Activated CD4-positive, CD25-positive, alpha-beta regulatory T cell treated with anti-CD3 and anti-CD28 coated beads, Interleukin-2, amount 50 U/mL, for 24 hours (primary cell): ENCODE results near the gene PKP4.
"Not testable (repeated sequence)": the region's sequence is repeated elsewhere in the genome, so short reads cannot be mapped to it uniquely, and the experiment has no call there.

Experiments used
- ATAC-seq, 2 donors: fragments of 150-1000 bp; cut with Tn5 transposase; one replicate each; pipeline ENCODE4 v1.10.0; 2021; ENCODE audit warnings: mild to moderate bottlenecking in 1 of 2, moderate library complexity in 1 of 2

The PKP4 gene

DNA sequence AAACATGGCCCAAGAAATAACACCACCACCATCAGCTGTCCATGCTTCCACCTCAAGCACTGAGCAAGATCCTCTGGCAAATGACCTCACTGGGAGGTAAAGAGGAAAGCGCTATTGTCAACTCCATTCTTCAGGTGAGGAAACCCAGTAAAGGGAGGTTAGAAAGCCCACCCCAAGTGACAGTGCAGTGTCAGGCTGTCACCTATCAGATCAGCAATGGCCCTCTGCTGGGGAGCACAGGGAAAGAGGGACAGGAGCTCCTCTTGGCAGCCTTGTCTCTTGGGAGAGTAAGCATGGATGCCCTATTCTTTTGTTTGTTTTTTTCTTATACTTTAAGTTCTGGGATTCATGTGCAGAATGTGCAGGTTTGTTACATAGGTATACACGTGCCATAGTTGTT is 234.1 kb downstream of the PKP4 start:
- no peak for ATAC-seq

DNA sequence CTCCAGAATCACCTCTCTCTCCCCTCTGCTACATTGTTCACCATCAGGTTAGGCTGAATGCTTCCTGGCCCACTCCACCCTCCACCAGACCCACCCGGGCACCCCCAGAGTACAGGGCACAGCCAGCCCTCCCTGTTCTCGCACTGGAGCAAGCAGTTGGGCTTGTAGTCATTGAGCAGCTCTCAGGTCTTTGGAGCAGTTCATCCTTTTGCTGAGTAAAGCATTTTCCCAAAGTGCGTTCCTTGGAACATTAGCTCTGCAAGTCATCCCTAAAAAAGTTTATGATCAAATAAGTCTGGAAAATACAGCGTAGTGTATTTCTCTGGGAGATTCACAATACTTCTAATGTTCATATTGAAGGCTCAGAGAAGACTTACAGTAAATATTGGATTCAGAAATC is 234.9 kb downstream of the PKP4 start:
- ATAC-seq: no peak

DNA sequence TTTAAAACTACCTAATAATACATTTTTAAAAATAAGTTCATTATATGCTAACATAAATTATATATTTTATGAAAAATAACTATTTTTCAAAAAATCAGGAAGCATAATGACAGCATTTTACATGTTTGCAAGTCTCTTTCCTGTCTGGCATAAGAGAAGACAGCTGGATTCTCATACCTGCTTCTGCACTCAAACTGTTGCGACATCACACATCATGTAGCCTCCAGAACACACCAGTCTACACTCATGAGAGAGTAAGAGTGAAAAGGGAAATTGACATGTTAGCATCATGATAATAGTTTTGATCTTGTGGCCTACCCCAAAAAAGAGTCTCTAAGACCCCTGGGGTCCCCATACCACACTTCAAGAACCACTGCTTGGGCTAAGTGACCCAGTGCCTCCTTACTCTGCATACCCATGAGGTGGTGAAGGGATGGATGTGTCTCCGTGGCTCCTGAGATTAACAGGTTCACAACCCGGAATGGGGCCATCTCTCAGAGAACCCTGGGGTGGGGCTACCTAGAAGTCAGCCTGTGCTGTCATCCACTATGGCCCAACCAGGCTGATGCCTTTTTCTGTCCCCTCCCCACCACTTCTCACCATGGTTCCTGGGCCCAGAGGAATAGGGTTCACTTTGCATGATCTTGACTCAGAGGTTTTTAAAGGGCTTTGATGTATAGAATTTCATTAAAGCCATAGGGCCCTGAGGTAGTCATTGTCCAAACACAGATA is 235.8 kb downstream of the PKP4 start:
- ATAC-seq: no peak

DNA sequence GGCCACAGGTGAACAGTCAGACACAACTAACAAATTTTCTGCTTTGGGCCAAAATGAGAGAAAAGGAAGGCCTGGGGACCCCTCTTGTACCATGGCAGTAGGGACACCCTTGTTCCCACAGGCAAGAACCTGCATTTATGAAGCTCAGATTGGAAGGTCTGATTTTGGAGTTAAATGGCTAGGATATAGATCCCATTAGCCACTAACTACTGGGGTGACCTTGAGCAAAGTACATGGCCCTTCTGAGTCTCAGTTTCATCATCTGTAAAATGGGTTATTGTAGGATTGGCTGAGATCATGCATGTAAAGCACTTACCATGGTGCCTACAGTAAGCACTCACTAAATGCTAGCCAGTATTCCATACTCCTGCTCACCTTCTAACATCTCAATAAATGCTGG is 236.7 kb downstream of the PKP4 start:
- ATAC-seq: no peak

DNA sequence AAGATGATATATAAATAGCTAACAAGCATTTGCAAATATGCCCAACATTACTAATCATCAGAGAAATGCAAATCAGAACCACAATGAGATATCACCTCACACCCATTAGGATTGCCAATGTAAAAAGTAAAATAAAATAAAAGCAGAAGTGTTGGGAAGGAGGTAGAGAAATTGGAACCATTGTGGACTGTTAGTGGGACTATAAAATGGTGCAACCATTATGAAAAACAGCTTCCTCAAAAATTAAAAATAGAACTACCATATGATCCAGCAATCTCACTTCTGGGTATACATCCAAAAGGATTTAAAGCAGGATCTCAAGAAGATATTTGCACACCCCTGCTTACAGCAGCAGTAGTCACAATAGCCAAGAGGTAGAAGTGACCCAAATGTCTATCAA is 238.6 kb downstream of the PKP4 start:
- no peak for ATAC-seq

DNA sequence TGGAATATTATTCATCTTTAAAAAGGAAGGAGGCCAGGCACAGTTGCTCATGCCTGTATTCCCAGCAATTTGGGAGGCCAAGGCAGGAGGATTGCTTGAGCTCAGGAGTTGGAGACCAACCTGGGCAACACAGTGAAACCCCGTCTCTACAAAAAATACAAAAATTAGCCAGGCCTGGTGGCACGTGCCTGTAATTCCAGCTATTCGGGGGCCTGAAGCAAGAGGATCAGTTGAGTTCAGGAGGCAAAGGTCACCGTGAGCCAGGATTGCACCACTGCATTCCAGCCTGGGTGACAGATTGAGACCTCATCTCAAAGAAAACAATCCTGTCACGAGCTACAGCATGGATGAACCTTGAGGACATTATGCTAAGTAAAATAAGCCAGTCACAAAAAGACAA is 239.0 kb downstream of the PKP4 start:
- ATAC-seq: not testable (repeated sequence)

DNA sequence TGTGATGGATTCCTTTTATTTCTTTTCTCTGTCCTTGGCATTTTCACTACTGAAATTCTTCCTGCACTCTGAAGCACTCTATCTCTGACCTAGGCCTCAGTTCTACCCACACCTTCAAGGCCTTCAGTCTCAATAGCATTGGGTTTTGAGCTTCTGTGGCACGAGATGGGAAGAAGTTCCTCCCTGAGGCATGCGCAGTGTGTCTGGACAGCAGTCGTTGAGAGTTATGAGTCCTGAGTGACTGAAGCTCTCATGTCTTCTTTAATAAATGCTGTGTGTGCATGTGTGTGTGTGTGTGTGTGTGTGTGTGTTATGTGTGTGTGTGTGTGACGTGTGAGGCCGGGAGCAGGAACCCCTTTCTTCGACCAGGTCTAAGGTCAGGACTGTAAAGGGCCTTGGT is 242.6 kb downstream of the PKP4 start:
- ATAC-seq: no peak

DNA sequence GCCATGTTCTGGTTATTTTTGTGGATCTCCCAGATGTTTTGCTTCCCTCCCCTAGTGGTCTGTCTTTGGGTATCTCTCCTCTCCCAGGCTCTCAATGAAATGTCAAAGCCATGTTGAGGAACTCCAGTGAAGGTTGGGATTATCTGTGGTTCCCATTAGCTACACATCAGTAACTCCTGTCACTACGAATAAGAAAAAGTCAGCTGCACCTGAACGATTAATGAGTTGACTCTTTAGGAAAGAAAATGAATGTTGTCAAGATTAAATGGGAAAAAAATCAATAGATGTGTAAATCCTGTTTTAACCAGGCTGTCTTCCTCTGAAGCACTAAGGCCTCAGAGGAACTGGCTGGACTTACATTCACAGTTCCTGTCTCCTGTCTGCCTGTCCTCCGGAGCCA is 244.3 kb downstream of the PKP4 start:
- no peak for ATAC-seq

DNA sequence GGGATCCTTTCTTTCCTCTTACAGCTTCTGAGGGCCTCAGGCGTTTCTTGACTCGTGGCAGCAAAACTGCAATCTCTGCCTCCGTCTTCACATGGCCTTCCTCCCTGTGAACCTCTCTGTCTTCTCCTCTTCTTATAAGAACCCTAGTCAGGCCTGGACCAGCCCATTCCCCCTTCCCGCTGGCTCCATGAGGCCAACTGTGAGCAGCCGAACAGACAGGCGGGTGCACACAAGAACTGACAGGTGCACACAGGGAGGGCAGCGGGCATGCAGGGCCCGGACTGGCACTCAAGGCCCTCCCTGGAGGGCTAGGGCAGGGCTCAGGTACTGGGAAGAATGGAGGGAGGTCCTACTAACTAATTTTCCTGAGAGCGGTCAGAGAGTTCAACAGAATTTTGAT is 246.0 kb downstream of the PKP4 start:
- ATAC-seq: no peak

DNA sequence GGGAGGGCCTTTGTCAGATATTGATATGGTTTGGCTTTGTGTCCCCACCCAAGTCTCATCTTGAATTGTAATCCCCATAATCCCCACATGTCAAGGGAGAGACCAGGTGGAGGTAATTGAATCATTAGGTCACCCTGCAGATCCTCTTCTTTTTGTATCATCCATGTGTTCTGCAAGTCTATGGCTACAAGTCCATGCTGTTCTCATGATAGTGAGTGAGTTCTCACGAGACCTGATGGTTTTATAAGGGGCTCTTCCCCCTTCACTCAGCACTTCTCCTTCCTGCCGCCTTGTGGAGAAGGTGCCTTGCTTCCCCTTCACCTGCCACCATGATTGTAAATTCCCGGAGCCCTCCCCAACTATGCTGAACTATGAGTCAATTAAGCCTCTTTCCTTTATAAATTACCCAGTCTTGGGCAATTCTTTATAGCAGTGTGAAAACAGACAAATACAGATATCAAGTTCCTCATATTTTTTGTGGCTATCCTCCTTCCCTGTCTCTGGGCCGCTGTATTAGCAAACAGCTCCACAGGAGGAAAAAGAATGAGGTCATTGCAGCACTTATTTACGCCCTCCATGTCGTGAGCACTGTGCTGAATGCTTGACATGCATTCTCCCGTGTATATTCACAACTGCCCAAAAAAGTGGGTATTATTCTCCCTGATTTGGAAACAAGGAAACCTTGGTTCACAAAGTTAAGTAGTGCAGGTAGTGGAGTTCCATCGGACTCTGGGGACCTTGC is 248.1 kb downstream of the PKP4 start:
- ATAC-seq: not testable (repeated sequence)

DNA sequence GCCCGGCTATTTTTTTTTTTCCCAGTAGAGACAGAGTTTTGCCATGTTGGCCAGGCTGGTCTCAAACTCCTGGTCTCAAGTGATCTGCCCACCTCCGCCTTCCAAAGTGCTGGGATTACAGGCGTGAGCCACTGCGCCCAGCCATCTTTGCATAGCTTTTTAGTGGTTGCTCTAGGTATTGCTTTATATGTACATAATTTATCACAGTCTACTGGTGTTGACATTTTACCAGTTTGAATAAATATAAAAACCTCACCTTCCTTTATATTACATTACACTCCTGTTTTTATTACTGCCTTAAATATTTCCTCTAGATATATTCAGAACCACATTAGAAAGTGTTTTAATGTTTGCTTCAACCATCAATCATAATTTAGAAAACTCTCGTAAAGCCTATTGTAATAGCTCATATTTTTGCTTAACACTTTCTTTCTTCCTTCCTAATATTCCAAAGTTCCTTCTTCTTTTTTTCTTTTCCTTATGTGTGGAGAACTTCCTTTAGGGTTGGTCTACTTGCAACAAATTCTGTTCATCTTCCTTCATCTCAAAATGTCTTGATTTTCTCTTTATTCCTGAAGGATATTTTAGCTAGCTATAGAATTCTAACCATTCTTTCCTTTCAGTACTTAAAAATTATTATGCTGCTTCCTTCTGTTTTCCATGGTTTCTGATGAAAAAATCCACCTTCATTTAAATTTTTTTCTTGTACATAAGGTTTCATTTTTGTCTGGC is 256.2 kb downstream of the PKP4 start:
- ATAC-seq: no peak

DNA sequence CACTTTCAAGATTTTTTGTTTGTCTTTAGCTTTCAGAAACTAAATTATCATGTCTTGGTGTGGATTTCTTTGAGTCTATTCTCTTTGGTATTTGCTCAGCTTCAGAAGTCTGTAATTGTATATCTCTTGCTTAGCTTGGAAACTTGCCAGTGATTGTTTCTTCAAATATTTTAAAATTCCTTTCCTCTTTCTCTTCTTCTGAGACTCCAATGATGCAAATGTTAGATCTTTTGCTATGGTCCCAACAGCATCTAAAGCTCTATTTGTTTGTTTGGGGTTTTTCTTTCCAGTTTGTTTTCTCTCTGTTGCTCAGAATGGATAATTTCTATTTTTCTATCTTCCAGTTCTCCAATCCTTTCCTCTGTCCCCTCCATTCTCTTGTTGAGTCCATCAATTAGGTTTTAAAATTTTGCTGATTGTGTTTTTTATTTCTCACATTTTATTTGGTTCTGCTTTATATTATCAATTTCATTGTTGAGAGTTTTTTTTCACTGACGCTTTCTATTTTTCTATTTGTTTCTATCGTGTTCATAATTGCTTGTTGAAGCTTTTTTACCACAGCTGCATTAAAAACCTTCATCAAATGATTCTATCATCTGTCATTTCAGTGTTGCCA is 256.9 kb downstream of the PKP4 start:
- ATAC-seq: no peak

DNA sequence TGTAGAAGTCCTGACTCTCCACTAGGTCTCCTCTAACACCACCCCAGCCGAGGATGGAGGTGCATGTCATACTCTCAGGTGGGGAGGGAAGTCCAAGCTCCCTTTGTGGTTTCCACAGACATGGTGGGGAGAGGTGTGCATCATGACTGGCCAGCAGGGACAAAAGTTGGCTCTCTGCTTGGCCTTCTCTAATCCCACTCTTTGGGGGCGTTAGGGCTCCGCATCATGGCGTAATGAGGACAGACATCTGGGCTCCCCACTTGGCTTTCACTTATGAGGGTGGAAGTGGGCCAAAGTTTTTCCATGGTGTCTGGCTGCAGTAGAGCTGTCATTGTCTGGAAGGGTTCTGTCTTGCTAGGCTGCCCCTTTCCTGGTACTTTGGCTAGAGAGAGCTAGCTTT is 257.7 kb downstream of the PKP4 start:
- ATAC-seq: no peak

DNA sequence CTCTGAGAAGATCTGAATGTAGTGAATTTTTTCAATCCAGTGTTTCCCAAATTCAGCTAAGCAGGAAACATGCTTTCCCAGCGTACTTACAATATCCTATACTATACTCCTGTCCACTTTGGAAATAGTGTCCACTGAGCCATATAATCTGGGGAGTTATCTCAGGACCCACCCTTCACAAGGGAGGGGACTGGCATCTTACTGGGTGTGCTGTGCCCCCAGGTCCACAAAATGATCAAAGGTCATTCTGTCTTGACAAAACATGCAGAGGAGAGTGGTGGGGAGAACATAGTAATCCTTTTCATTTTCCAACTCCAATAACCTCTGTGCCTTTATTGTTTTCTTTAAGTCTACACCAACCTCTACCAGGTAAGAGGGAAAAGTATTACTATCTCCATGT is 258.6 kb downstream of the PKP4 start:
- no peak for ATAC-seq

DNA sequence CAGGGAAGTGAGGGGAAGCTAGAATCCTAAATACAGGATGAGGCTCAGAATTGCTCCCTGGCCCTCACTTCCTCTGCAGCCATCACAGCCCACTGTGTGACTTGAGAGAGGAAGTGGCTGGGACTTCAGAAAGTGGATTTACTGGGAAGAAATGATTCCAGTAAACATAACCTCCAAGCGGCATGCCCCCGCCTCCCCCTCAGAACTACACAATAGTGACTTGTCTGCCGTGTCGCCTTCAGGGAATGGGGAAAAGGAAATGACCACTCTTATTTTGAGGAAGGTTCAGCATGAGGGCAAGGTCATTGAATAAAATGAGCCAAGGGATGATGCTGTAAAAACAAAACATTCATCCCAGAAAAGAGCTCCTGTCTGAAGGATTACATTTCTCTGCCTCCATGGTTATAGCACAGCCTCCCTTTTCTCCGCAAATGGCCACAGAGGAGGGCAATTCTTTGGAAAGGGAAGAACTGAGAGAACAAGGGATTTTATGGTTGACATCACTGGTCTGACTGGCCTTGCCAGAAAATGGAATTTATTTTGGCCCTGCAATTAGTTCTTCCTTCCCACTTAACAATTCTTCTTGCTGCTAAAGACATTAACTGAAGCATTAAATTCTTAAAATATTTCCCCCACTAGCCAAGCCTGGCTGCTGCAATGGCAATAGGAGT is 259.5 kb downstream of the PKP4 start:
- no peak for ATAC-seq

DNA sequence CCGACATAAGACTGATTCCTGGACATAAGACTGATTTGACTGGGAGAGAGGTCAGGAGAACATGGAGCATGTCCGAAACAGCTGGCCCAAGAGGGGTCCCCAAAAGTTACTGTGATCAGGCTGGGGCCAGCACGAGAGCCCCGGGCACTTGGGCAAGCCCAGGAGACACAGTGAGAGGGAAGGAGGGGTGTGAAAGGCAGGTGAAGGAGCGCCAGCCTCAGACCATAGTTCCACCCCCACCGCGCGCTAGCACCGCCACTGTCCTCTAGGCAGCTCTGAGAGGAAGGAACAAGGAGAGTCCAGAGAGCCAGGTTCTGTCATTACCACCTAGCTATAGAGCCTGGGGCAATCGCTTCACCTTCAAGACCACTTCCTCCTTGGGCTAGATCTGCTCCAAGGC is 260.2 kb downstream of the PKP4 start:
- ATAC-seq: no peak

DNA sequence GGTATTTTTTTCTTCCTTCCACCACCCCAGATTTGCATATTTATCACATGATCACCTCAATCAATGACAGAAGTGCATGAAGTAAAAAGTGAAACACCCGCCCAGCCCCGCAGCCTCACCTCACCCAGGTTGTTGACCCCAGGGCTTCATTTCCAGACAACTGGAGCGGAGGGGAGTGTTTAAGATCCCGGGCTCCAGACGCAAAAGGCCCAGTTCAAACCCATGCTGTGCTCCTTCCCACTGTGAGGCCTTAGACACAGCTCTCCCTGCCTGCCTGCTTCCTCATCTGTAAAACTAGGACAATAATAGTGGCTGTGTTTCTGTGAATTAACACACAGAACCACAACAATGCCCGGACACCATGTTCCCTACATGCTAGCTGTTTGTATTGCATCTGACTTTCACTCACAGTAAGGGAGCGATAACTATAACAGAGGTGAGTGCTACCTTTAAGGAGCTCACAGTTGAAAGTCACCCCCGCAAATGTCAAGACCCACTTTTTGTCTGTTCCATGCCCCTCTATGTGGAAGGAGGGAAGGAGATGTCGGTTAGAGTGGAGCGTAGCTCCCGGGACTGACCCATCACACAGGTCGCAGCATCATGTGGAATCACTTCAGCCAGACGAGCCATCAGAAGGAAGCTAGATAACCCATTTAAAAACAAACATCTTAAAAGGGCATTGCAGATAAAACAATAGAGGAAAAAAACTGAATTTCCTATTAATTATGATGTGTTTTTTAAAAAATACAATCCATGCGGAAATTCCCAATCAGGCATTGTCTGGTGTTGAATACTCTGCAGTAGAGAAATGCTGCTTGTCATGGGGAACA is 260.8 kb downstream of the PKP4 start:
- no peak for ATAC-seq

DNA sequence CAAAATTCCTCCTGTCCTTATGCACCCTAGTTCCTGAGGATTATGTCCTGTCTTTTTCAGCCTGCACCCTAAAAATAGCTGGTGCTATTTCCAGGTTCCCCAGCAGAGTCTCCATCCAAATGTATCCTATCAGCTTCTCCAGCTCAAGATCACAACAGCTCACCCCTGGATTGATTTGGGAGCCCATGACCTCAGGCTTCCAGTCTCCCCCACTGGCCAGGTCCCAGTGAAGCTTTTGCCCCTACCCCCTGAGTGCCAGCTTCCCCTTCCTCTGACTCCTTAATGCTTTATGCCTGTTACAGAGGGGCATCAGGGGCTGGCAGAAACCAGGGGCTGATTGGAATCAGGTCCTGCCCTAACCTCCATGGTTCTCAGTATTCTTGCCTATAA is 261.4 kb downstream of the PKP4 start:
- ATAC-seq: no peak

DNA sequence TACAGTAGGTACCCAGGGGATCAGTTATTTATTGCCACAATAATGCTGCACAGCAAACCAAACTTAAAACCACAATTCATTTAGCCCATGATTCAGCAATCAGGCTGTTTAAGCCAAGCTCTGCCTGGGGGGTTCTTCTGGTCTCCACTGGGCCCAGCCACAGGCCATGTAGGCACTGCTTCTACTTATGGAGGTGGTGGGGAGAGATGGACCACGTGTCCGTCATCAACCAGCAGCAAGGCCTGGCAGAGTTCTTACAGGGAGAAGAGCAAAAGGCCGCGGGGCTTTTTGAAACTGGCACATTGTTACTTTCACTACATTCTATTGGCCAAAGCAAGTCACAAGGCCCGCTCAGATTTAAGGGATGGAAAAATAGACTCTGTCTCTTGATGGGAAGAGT is 262.1 kb downstream of the PKP4 start:
- ATAC-seq: no peak

DNA sequence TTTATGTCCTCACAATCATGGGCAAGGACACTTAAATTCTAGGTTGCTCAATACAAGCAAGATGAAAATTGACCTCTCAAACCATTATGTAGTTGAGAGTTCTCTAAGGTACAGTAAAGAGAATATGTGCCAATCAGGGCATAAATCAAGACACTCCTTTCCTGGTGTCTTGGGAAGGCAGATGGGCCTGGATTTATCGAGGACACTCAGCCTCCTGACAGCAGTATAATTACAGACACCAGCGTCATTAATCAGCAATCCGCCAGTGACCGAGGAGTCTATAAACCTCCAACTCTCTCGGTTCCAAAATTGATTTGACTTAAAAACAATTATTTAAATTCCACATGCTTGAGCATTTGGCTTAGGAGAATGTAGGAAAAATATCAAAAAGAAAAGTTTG is 262.7 kb downstream of the PKP4 start:
- no peak for ATAC-seq

DNA sequence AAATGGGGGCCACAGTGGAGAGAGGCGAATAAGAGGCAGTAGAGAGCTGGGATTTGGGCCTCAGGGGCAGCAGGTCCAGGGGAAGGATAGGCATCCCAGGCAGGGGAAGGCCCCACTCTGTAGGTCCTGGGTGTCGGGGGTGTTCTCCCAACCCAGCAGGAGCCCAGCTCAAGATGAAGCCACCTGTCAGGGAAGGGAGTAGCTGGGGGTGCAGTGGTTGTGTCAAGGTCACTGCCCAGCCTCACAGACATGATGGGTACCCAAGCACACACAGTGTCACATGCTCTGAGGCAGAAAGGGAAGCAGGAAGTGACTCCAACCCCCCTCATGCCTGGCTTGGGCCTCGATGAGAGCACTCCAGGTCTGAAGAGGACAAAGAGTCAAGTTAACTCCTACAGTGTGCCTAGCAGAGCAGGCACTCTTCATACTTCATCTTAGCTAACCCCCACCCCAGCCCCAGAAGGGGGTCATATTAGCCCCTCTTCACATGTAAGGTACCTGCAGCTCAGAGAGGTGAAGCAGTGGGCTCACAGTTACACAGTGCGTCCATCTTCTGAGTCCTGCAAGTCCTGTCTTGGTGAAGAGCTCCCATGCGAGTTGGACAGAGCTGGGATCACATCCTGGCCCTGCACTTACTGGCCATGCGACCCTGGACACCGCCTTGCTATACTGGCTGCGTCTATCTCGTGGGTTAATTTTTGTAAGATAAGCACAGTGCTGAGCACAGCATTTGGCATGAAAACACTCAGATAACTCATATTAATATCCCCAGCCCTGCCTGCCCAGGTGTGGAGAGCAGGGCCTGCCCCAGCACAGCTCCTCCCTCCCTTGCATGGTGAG is 265.7 kb downstream of the PKP4 start:
- ATAC-seq: no peak
